GM12875 (cell line): ENCODE data around the gene DGCR6.
"Not testable (repeated sequence)": the region's sequence is repeated elsewhere in the genome, so short reads cannot be mapped to it uniquely, and the experiment has no call there.

Source experiments
- H3K4me3 ChIP-seq: one replicate; pipeline ENCODE4 v1.5.1; 2011; ENCODE audit warnings: low read depth, low read length, control low read depth
- TF ChIP-seq, protein P1 (sequence below): IDR thresholded peaks from 2 replicates; pipeline ENCODE4 v1.5.1; 2011; ENCODE audit warnings: low read depth, mild to moderate bottlenecking, control low read depth, inconsistent platforms, low read length, moderate library complexity, borderline replicate concordance; ENCODE audit not compliant: insufficient read depth

Gene DGCR6

DNA sequence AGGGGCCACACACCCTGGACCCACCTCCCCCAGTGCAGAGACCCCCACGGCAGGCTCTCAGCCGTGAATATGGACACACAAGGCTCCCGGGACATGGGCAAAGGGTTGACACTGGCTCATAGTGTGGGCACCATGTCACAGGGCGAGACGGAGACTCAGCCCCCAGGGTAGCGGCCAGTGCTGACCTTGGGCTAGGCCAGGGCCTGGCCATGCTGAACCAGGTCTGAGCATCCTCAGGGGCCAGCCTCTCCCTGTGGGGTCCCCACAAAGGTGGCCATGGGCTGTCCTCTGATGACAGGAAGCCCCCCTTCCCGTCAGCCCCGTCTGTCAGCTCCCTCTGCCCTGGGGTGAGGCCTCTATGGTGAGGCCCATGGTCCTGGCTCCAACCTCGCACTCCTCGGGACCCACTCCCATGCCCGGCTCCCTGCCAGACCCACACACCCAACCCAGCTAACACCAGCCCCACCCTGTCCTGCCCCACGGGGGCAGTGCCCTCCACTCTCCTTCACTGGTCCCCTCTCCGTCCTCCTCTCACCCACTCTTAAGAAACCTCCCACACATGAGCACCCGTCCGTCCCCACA, 49.0 kb downstream of the DGCR6 start:
- TF ChIP-seq, protein P1, sequence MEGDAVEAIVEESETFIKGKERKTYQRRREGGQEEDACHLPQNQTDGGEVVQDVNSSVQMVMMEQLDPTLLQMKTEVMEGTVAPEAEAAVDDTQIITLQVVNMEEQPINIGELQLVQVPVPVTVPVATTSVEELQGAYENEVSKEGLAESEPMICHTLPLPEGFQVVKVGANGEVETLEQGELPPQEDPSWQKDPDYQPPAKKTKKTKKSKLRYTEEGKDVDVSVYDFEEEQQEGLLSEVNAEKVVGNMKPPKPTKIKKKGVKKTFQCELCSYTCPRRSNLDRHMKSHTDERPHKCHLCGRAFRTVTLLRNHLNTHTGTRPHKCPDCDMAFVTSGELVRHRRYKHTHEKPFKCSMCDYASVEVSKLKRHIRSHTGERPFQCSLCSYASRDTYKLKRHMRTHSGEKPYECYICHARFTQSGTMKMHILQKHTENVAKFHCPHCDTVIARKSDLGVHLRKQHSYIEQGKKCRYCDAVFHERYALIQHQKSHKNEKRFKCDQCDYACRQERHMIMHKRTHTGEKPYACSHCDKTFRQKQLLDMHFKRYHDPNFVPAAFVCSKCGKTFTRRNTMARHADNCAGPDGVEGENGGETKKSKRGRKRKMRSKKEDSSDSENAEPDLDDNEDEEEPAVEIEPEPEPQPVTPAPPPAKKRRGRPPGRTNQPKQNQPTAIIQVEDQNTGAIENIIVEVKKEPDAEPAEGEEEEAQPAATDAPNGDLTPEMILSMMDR: no peak
- no peak overlapping the region for H3K4me3 ChIP-seq

DNA sequence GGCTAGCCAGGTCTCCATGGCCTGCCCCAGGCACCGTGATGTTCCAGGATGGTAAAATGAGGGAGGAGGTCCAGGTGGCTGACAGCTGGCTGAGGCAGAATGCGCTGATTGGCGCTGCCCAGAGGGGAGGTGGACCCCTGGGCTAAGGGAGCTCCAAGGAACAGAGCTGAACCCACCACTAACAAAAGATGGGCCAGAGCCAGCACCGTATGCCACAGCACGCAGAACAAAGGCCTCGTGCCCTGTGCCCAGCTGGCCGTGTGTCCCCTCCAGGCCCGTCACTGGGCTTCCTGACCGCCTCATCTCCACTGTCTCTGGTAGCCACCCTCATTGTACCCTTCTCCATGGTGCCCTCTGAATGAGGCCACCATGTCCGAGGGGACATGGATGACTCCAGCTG, 49.6 kb downstream of the DGCR6 start:
- TF ChIP-seq, protein P1: no peak
- H3K4me3 ChIP-seq: no peak overlapping the region

DNA sequence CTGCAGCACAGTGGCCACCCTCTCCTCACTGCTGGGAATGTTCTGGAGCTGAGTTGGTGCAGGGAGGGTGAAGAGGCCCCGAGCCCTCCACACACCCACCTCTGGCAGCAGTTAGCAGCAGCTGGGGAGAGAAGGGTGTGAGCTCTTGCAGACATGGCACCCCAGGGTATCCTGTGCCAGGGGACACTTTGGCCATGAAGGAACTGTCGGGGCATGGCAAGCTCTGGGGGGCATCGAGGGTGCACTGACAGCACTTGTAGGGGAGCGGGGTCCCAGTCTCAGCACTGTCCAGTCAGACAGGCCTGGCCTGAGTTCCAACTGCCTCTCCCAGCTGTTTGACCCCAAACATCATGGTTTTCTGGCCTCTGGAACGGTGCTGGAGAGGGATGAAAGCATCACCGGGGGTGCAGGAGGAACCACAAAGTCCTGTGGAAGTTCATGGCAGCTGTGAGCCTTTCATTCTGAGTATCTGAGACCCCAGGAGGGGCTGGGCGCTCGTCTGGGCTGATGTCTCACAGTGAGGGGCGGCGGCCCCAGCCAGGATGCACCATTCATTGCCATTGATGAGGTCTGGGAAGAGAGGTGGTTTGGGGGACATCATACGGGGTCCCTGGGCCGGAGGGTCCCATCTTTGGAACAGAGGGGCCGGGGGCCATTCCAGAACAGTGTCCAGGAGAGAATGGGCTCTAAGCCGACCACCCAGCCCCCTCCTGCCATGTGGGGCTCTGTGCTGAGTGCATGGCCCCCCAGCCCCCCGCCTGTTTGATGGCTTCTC, 50.2 kb downstream of the DGCR6 start:
- H3K4me3 ChIP-seq: not testable (repeated sequence)

DNA sequence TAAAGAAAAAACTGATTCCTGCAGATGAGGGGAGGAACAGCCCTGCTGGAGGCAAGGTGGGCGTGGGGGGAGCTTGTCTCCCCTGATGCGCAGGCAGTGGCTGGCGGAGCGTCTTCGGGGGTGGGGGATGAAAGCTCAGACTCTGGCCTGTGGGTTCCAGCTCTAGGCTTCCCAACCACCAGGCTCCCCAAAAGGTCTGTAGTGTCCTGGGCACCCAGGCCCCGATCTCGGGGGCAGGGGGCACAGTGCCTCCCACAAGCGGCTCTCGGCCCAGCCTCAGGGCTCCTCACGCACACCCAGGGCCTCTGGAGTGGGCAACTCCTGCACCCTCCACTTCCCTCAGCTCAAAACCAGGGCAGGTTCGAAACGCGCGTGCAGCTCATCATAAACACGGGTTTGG, 50.8 kb downstream of the DGCR6 start:
- not testable (repeated sequence) for H3K4me3 ChIP-seq

DNA sequence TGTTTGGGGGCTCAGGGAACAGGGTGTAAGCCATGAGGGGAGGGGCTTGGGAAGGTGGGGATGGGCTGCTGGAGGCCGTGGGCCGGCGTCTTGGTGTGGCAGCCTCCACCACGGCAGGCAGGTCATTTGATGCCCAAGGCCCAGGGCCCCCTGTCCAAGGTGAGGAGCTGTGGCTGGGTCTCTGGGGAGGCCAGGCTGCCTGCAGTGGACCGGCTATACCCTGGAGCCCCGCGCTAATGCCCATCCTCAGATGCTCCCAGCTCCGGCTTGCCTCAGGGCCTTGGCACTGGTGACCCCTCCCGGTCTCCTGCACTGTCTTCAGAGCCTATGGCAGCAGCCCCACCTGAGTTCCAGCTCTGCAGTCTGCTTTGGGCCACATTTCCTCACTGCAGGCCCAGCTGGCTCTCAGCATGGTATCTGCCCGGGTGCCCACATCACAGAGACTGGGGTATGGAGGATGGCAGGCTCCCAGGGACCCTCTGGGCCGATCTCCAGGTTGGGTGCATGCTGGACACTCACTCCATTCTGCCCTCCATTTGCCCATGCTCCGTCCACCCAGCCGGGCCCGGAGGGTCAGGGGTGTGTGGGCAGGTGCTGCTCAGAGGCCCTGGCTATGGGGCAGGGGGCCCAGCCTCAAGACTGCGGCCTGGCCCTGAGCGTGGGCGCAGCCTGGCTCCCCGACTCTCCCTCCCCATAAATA, 51.7 kb downstream of the DGCR6 start:
- H3K4me3 ChIP-seq: not testable (repeated sequence)

DNA sequence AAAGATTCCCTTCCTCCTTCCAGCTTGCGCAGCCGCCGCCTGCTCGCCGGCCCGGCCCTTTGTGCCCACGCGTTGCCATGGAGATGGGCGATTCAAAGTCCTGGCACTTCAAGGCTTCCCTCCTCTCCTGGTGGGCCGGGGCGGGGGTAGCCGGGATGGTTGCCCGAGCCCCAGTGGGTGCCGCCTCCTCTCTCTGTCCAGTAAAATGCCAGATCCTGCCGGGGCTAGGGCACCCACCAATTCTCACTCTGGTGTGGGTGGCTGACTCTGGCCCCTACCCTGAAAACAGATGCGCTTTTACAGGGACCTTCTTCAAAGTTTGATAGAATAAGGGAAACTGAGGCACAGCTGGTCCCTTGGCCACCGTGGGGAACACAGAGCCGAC, 52.2 kb downstream of the DGCR6 start:
- H3K4me3 ChIP-seq: not testable (repeated sequence)

DNA sequence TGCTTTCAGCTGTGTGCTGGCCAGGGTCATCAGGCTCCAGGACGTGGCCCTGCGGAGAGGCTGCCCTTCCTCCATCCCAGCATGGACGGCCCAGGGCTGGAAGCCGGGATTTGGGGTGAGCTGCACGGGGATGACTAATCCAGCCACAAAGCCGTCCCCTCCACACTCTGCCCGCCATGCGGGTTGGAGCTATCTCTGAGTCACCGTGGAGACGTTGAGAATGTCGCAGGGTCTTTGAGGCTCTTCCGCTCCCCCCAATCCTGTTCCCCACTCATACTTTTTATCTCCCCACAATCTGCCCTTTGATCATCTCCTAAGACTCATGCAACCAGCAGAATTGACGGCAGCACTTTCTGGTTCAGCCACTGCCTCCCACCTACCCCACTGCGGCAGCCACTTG, 52.6 kb downstream of the DGCR6 start:
- not testable (repeated sequence) for H3K4me3 ChIP-seq

DNA sequence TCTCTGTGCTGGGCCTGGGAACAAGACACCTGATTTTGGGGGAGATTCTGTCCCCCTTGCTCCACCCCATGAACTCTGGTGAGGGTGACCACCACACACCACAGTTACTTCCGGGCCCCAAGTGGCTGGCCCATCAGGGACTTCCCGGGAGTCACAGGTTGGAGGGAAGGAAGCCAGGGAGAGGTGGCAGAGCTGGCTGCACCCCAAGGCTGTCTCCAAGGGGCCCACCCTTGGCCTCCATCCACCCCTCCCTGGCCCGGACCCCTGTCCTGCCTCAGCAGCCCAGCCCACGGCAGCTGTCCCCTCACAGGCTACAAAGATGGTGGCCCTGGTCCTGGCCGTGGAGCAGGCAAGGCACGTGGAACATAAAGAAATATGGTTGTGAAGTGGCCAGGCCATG, 53.1 kb downstream of the DGCR6 start:
- H3K4me3 ChIP-seq: not testable (repeated sequence)

DNA sequence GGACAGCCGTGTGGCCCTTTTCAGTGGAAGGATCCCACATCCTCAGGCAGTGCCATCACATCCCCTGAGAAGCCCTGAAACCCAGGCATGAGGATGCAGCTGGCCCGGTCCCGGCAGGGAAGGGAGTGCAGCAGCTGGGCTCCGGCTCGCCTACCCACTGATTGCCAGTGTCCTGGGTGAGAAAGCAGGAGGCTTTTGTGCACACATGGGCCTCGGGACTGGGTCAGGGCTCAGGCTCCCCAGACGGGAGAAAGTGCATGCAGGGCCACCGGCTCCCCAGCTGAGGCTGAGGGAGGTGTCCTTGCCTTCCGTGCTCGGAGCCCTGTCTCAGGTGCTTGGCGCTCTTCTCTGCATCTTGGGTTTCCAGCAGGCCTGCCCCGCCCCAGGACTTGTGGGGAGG, 53.6 kb downstream of the DGCR6 start:
- not testable (repeated sequence) for H3K4me3 ChIP-seq

DNA sequence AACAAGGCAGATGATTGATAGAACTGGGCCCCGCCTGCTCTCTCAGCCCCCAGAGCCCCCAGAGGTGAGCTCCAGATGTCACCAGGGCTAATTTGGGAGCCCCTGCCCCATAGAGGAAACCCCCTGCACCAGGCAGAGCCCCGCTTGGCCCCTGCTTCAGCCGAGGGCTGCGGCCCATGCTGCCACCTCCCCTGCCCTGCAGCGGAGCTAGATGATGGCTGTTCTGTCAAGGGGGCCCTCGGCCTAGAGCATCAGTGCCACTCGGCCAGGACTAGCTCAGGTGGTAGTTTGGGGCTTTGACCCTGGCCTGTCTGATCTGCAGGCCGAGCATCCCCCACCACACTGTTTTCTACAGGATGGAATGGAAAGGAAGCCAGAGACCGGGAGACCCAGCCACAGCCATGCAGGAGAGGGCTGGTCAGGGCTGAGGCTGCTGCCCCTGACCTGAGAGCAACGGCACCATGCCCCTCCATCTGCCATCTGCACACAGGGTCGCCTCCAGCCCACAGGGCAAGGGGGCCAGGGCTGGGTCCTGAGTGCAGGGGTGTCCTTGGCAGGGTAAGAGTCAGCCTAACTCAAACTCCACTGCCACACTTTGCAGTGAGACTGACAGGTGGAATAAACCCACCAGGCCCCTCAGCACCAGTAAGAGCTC, 54.2 kb downstream of the DGCR6 start:
- H3K4me3 ChIP-seq: not testable (repeated sequence)

DNA sequence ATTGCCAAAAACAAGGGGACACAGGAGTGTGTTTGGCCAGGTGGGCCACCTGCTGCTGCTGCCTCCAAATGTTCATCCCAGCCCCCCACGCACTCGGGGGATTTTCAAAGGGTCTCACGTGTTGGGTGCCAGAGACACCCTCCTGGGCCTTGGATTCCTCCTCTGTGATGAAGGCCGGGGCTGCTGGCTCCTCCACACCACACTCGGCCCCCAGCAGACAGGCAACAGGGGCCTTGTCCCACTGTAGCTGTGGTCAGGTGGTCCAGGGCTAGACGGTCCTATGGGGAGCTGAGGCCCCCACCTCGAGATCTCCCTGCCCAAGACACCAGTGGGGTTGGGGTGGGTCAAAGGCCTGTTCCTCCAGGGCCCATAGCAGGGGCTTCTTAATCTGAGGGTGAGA, 55.1 kb downstream of the DGCR6 start:
- not testable (repeated sequence) for H3K4me3 ChIP-seq
